ENCODE results near the gene ABI1. TPM values are rescaled to one million over a fixed set of nuclear protein-coding genes. Genes with fewer than 3 reads are reported as not detected.

Gene ABI1
- total RNA-seq, 1 donor from 2014 or later, result 43.1 TPM

DNA sequence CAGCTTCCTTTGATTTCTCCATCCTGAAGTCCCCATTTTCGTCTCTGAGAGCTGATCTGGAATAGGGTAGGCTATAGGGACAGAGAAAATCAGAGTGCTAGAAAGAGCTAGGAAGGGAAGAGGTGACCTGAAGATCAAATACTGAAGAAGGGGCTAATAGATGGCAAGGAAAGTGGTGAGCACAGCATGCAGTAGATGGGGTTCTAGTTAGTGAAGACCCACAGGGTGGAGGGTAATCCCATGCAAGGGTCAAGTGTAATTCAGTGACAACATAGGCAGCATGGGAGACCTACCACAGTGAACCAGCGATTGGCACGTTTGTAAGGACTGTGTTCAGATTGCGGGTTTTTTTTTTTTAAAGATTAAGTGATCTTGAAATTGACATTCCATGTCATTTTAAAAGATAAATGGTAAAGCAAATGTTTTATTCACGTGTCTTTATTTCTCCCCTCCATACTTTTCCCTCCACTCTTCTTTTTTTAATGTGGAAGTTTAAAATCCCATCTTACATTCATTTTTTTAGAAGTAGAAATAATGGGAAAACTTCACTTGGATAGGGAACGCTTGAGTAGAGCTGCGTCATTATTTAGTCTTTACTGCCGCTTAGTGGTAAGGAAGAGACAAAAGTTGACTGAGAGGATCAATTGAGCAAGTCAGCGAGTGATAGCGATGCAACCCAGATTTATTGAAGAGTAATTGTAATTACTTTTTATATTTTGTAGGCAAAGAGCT lies 21.0 kb upstream of the ABI1 start:
- H3K4me3 Mint-ChIP-seq, result no peak overlapping the region

DNA sequence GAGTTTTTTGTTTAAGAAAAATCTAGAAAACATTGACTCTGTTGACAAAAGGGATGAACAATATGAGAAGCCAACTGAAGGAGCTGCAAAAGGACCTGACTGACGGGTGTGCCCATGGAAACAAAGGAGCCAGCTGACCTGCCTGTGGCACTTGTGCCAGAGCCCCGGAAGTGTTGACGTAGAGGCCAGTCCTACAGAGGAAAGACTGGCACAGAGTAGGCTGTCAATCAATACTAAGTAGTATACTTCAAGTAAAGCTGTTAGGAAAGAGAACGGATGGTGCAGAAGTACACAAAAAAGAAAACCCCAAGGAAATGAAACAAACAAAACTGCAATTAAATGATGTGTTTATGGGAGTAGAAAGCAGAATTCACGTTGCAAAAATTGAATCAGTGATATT lies 19.0 kb upstream of the ABI1 start:
- peaks cover 7% of the 10 kb centered on the region for H3F3A ChIP-seq (ENCODE audit: low read depth)
- no peaks in the 10 kb centered on the region for H3K79me2 ChIP-seq (ENCODE audit: low read depth)
- H3K36me3 ChIP-seq, result no peaks in the 10 kb centered on the region
- H3K4me3 Mint-ChIP-seq, result no peak overlapping the region
- H3K9me3 ChIP-seq (ENCODE audit: low read depth), result no peaks in the 10 kb centered on the region
- DNase-seq (ENCODE audit: low spot score), result no peak
- H3K4me2 ChIP-seq, result no peak overlapping the region
- peaks cover 4% of the 10 kb centered on the region for H3K27me3 ChIP-seq
- no peak overlapping the region for H2AFZ ChIP-seq (replicated peaks)
- H3K27ac Mint-ChIP-seq, result no peak overlapping the region
- no peak overlapping the region for H3K27ac ChIP-seq
- H3K9me3 Mint-ChIP-seq, result no peaks in the 10 kb centered on the region
- H3K36me3 Mint-ChIP-seq, result no peaks in the 10 kb centered on the region
- H3K27me3 Mint-ChIP-seq (ENCODE audit: insufficient read depth, low read depth), result no peaks in the 10 kb centered on the region
- no peaks in the 10 kb centered on the region for H4K20me1 ChIP-seq (ENCODE audit: low read depth)
- no peak overlapping the region for H3K9ac ChIP-seq
- no peaks in the 10 kb centered on the region for H3K4me1 ChIP-seq
- H3K4me1 Mint-ChIP-seq, result no peaks in the 10 kb centered on the region
- no peak overlapping the region for H3K4me3 ChIP-seq
- no peak for TF ChIP-seq EZH2phosphoT487 (IDR thresholded peaks at IDR 0.05)
- TF ChIP-seq EZH2 (IDR thresholded peaks at IDR 0.05), result no peak
- TF ChIP-seq, protein P1, sequence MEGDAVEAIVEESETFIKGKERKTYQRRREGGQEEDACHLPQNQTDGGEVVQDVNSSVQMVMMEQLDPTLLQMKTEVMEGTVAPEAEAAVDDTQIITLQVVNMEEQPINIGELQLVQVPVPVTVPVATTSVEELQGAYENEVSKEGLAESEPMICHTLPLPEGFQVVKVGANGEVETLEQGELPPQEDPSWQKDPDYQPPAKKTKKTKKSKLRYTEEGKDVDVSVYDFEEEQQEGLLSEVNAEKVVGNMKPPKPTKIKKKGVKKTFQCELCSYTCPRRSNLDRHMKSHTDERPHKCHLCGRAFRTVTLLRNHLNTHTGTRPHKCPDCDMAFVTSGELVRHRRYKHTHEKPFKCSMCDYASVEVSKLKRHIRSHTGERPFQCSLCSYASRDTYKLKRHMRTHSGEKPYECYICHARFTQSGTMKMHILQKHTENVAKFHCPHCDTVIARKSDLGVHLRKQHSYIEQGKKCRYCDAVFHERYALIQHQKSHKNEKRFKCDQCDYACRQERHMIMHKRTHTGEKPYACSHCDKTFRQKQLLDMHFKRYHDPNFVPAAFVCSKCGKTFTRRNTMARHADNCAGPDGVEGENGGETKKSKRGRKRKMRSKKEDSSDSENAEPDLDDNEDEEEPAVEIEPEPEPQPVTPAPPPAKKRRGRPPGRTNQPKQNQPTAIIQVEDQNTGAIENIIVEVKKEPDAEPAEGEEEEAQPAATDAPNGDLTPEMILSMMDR (IDR thresholded peaks at IDR 0.05), result no peak

More for the DNA sequence above, 21.0 kb upstream of the ABI1 start:
- TF ChIP-seq, protein P1 (IDR thresholded peaks at IDR 0.05), result peak; percentile 77
- TF ChIP-seq EZH2 (IDR thresholded peaks at IDR 0.05), result no peak
- H3K9ac ChIP-seq, result no peak overlapping the region
- peaks cover 7% of the 10 kb centered on the region for H3F3A ChIP-seq (ENCODE audit: low read depth)
- no peak overlapping the region for H3K27ac ChIP-seq
- Mint-ChIP-seq H3K27me3 (ENCODE audit: insufficient read depth, low read depth) (no peaks in the 10 kb centered on the region), H3K4me1 (no peaks in the 10 kb centered on the region), H3K27ac (no peak overlapping the region), H3K36me3 (no peaks in the 10 kb centered on the region), H3K9me3 (no peaks in the 10 kb centered on the region)
- peaks cover 4% of the 10 kb centered on the region for H3K27me3 ChIP-seq
- H4K20me1 ChIP-seq (ENCODE audit: low read depth), result no peaks in the 10 kb centered on the region
- no peak overlapping the region for H2AFZ ChIP-seq (replicated peaks)
- DNase-seq (ENCODE audit: low spot score), result peak; percentile 74
- no peaks in the 10 kb centered on the region for H3K9me3 ChIP-seq (ENCODE audit: low read depth)
- no peaks in the 10 kb centered on the region for H3K36me3 ChIP-seq
- H3K4me3 ChIP-seq, result no peak overlapping the region
- no peaks in the 10 kb centered on the region for H3K79me2 ChIP-seq (ENCODE audit: low read depth)
- peak overlapping the region; percentile 22 for H3K4me2 ChIP-seq
- H3K4me1 ChIP-seq, result no peaks in the 10 kb centered on the region

DNA sequence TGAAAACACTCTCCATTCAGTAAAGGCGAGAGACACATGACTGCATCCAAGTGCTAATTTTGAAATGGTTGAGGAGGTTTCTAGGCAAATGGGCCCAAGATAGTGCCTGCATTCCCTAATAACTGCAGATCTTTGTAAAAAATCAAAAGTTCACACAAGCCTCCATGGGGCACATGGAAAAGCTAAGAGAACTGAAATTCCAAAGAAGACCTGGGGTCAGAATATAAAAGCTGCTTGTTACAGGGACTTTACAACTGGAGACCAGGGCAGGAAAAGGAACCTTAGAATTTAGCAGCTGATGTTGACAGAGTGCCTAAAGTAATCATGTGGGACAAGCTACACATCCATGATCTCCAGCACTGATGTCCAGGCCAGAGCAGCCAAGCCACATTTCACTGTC lies 10.0 kb upstream of the ABI1 start:
- Histone ChIP-seq H3K27me3 (no peaks in the 10 kb centered on the region), H3K9me3 (ENCODE audit: low read depth) (no peaks in the 10 kb centered on the region), H3K36me3 (no peaks in the 10 kb centered on the region), H3K4me2 (no peak overlapping the region), H2AFZ (replicated peaks) (peak overlapping the region; percentile 63), H3K9ac (no peak overlapping the region), H3K27ac (no peak overlapping the region), H3K79me2 (ENCODE audit: low read depth) (no peaks in the 10 kb centered on the region), H3F3A (ENCODE audit: low read depth) (no peaks in the 10 kb centered on the region), H3K4me1 (no peaks in the 10 kb centered on the region), H4K20me1 (ENCODE audit: low read depth) (no peaks in the 10 kb centered on the region), H3K4me3 (no peak overlapping the region)
- no peaks in the 10 kb centered on the region for H3K27me3 Mint-ChIP-seq (ENCODE audit: insufficient read depth, low read depth)
- no peaks in the 10 kb centered on the region for H3K36me3 Mint-ChIP-seq
- H3K27ac Mint-ChIP-seq, result no peak overlapping the region
- TF ChIP-seq EZH2phosphoT487 (IDR thresholded peaks at IDR 0.05), result no peak
- TF ChIP-seq EZH2 (IDR thresholded peaks at IDR 0.05), result no peak
- TF ChIP-seq, protein P1 (IDR thresholded peaks at IDR 0.05), result no peak
- peaks cover 3% of the 10 kb centered on the region for H3K4me1 Mint-ChIP-seq
- no peak for DNase-seq (ENCODE audit: low spot score)
- H3K9me3 Mint-ChIP-seq, result no peaks in the 10 kb centered on the region
- no peak overlapping the region for H3K4me3 Mint-ChIP-seq
